Anterior cingulate cortex (tissue), 58 donors: ENCODE results near the gene PCDH9.
A peak's percentile ranks its signal among the peaks of the same experiment; 100 is the strongest.

Experiments used
- DNase-seq, 58 donors: peaks; one replicate each; lab custom pipeline; 2025; lab: John Stamatoyannopoulos, UW

The PCDH9 gene

DNA sequence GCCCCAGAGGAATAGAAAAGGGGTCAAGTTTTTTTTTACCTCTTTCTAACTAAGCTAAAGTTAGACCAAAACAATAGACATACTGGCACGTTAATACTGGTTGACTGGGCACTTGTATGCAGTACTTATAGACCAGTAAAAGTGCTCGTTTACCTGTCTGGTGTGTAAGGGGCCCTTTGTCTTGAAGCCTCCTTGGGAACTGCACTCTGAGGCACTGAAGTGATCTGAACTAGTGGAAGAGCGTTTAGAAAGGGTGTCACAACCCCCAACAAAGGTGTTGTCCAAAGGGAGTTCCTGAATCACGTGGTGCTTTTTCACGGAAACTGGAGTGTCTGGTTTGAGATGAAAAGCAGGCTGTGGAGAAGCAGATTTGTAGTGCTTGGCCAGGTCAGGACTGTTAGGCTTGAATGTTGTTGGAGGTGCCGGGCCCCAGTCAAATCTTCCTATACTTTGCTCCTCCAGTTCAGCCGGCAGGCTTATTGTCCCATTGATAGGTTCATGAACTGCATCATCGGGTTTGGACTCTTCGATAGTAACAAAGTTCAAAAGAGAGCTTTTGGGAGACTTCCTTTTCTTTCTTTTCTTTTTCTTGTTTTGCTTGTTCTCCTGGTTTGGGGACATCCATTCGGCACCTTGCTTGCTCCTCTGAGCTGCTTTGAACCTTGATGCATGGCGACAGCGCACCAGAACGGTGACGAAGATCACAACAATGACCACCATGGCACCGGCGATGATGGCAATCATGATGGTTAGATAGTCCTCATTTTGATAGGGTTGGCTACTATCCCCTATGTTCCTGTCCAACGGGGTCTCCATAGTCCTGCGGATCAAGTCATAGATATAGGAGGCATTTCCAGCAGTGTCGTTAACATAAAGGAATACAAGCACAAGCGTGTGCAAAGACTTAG, 4.6 kb downstream of the PCDH9 start:
- DNase-seq = no peak

DNA sequence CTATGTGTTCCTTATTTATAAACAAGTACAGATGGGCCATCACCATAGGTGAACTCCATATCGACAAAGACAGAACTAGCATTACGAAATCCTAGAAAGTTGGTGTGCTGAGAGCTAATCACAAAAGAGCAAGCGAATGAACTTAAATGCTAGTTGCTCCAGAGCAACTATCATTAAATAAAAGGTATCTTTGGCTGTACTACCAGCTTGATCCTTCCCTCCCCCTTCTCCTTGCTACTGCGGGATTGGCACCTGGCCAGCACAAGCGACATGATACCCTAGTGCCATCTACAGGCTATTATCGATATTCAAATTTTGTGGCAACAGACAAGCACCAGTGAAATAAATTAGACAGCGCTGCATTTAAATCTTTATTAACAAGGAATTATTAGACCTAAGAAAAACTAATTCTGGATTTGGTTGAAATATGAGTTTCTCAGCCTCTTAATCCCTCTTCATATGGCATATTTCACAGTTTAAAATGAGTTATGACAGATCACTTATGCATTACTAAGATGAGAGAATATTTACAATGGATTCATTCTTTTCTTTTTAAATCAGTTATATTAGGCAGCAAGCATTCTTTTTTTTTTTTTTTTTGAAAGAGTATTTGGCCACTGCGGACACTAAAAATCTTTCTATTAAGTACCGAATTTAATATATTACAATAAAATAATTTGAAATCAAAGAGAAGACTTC, 5.8 kb downstream of the PCDH9 start:
- peak in 56 of 58 donors; percentile 4 to 90 (median 70) for DNase-seq

DNA sequence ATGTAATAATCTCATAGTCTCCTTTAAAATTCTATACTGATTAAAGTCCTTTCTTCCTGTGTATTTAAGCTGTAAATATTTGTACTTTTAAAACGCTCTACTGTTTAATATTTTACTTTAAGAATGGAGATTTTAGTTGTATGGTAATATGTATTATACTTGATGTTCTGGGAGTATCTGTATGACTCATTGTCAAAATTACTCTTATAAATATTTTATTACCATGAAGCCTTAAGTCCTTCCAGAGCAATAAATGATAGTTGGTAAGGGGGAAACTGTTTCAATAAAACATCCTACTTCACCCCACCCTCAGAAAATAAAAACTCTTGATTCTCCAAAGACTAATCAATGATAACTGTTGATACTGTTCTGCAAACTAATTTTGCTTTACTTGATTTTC, 6.4 kb downstream of the PCDH9 start:
- no peak for DNase-seq

DNA sequence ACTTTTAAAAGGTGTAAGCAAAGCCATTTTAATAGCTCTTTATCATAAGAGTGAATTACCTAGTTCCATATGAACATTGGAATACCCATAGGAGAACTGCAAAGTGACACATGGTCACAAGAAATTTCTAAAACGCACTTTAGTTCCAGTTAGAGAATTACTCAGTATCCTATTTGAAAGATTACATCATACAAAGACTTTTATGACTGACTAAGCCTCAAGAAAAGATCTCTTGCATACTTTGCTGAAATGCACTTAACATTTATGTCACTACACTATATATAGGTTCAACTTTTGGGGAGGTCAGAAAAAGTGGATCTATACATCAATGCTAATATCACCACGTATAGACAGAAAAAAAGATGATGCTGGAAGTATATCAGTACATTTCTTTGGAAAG, 7.1 kb downstream of the PCDH9 start:
- no peak for DNase-seq

DNA sequence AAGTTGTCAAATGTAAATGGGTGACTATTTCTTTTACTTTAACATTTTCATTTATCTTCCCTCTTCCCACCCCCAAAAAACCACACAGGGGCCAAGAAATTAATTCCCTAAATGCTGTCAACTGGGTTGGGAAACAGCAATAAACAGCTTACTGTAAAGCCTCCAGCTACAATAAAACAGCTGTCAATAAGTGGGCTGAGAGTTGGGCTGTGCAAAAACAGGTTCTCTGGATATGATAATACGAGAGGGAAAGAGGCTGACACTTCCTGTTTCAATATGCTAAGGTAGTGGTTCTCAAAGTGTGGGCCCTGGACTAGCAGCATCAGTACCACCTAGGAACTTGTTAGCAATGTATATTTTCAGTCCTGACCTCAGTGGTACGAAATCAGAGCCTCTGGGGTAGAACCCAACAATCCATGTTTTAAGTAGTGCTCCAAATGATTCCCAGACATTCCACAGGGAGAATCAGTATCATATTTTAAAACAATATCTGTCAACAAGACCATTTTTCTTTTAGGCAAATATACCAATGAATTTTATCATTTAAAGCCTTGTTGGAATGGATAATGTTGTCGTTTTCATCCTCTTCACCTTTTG, 8.4 kb downstream of the PCDH9 start:
- DNase-seq = no peak

DNA sequence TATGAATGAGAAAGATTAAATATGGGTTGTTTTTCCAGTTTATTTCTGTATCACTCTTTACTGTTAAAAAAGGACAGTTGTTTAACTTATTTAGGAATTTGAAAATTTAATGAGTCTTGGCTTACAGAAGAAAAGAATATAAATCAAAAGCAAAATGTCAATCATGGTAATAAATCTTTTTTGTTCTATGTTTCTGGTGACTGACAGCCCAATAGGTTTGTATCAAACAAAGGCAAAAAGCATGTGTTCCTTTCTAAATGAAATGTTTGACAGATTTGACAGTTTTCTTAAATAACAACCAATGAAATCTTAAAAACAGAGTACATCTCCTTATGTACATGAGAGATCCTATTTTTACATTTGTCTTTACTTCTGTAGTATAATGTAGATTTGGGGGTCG, 11.0 kb downstream of the PCDH9 start:
- no peak for DNase-seq

DNA sequence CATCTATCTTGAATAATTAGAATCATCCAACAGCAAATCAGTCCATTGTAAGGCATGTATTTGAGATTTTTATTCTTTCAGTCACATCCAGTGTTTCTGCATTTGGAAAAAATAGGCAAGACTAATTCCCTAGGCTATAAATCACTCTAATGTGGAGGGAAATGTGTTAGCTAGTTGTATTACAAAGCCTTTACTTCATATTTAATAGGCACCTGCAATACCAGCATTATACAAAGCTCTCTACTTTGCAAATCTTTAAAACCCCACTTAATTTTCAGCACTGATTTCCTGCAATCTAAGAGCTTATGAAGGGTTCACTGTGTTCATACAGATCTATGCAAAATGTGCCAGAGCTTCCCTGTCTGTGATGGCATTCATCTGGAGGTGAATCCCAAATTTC, 12.3 kb downstream of the PCDH9 start:
- DNase-seq = no peak

DNA sequence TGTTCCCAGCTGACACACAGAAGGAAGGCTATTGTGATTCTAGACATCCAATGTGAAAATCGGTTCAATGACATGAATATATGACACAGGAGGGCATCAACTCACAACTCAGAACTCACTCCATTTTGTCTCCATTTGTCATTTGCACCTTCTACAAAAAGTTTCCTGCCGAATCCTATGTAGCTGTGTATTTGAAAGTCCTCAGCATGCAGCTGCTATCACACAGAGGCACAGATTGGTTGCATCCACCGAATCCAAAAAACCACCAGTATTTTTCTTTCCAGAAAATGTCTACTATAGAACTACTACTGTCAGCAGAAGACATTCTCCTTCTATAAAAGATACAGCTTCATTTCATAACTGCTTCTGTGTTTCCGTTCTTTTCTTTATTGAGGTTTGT, 13.3 kb downstream of the PCDH9 start:
- no peak for DNase-seq

DNA sequence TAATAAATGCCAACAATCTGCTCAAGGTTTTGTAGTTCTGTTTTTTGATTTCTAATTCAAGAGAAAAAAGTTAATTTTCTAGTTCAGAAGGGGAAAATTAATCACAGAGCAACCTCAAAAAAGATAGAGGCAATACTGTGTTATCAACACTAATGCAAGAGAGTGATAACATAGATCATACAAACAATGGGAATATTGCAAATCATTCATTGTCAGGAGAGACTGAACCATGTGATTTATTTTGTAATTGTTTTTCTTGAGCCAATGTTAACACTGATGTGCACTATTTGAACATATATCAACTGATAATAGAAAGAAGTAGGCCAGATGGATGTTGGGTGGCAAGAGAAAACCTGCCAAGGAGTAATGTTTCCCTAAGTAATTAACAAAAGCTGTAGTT, 19.9 kb downstream of the PCDH9 start:
- no peak for DNase-seq

DNA sequence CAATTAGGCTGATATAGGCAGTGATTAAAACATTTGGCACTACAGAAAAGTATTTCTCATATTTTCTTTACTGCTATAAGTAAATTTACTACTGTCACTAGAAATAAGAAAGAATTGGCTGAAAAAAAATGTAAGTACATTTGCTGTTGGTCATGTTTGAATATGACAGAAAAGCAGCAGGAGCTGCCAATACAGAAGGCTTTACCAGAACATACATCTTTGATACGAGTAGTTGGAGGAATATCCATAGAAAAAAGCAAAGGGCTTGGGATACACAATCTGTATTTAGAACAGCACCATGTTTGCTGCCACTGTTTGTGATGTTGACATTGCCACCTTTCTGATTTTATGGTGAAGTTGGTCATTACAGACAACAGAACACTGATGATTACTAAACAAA, 21.6 kb downstream of the PCDH9 start:
- no peak for DNase-seq

DNA sequence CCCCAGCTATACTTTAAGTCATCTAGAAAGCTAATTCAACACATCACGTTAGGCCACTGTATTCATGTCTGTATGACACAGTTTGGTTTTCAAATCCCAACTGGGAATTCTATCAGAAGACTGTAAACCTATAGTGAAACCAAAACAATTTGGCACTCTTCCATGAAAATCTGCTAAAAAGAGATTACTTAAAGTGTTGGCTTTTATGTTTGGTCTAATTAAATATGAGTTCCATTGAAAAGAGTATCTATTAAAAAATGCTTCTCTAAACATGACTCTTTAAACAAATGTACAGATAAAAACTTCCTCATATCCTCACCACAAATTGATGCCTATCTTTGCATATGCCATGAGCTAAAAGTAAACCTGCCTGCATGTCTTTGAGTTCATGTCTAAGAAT, 25.4 kb downstream of the PCDH9 start:
- DNase-seq = no peak

DNA sequence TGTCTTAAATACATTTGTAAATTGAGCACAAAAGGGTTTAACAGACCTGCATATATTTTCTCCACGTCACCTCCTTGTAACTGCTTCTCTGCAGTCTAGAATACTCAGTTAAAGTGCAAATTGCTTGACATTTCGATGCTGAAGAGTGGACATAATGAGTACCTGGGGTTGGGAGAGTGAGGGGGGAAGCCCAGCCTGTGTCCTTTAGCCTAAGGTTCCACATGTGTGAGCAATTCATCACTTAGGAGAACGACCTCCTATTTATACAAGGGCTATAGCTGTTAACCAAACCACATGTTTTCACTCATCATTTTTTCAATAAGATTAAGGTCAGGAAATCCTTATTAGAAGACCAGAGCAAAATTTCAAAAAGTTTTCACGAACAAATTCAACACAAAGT, 29.5 kb downstream of the PCDH9 start:
- no peak for DNase-seq

DNA sequence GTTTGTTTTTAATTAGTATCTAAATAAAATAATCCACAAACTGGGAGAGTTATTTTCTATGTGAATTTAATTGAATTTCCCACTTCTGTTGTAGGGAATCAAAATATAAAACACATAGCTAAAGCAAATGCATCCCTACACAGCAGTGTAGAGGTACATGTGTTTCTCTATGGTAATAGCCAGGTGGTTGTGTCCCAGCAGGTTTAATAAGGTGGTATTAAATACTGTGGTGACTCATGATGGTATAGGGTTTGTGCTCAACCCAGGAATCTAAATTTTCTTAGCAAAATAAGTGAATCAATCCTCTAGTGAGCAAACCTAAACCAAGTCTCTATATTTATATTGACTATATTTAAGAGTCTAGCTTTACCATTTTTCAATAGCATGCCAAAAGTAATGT, 30.0 kb downstream of the PCDH9 start:
- no peak for DNase-seq

DNA sequence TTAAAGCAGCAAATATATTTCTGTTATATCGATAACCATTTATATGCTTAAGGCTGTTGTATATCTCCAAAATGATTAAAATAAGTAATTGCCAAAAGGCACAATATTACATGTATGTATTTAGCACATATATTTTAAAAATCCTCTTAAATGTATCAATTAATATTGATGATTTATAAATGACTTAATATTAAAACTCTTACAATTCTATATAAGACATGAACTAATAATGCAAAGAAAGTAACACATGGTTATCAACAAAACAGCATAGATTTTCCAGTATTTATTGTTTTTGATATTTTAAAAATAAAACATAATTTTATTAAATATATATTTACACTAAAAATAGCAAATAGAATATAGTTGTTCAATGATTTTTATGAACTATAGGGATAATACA, 32.4 kb downstream of the PCDH9 start:
- no peak for DNase-seq

DNA sequence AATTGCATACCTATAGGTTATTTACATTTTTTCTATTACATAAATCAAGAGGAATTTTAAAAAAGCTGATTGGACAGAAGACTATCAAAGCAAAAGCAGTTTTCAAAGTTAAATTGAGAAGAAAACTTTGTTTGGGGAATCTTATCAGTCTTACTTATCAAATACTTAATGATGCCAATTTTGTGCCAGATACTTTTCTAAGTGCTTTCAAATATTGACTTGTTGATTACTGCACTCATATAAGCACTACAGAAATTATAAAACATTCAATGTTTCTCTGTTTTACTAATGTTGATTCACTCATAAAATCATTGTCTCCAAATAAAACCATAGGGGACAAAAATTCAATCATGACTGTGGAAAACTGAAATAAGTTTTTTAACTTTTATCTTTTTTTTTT, 36.2 kb downstream of the PCDH9 start:
- DNase-seq = no peak

DNA sequence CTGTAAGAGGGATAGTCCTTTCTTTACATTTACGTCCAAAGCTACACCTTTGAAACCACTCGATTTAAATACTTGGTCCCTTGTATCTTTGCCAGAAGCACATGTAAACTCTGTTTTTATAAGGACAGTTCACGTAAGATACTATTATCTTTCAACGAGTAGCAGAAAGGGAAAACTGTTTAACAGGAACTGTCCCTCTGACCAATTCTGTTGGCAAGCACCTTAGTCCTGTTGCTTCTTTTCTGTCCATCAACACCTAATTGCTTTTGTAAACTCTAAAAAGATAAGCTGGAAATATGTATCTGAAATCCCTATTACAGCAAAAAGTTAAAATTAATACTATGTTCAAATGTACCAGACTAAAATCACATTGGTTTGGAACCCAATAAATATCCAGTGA, 37.4 kb downstream of the PCDH9 start:
- DNase-seq = no peak

DNA sequence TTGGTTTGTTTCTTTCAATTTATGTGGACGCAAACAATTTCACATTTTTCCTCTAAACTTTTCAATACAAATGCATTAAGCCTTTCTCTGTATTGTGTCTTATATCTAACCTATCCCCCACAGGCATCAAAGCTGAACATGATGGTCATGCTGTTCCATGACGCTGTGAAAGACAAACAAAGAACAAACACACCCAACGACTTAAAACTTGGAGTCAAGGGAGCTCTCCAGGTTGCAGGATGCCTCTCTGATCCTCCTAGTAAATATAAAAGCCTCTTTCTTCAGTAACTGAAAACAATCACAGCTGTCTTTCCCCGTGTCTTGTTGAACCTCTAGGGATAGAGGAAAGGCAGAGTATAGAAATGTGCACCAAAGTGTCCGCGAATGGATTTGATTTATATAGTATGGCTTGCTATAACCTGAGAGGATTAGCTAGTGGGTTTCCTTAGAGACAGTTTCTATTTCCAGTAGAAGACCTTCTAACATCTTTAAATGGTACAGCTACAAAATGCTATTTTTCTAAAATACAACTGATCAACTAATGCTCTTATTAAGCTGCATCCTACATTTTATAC, 43.1 kb downstream of the PCDH9 start:
- DNase-seq = no peak

DNA sequence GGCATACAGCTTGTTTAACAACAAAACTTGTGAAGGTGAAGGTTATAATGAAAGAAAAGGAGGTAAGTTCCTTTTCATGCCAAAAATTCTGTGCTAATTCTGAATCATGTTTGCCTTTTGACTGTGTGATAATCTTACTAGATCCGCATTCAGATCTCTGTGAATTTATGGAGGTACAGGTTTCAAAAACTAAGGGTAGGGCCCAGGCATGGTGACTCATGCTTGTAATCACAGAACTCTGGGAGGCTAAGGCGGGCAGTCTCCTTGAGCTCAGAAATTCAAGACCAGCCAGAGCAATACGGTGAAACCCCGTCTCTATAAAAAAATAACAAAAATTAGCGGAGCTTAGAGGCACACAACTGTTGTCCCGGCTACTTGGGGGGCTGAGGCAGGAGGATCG, 45.9 kb downstream of the PCDH9 start:
- DNase-seq = no peak

DNA sequence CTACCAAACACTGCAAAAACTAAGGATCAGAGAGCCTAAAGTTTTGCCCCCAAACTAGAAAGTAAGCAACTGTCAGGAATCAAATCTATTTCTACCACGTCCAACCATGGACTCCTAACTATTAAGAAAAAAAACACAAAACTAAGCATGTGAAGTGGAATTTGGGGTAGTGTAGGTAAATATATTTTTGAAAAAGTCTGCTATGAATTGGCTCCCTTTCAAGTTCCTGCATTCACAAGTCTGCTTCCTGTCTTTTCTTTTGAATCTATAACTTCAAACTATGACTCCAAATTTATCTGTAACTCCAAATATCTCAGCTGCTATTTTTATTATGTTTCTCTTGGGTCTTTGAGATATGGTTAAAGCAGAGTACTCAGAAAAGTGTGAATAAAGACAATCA, 47.0 kb downstream of the PCDH9 start:
- DNase-seq = no peak

DNA sequence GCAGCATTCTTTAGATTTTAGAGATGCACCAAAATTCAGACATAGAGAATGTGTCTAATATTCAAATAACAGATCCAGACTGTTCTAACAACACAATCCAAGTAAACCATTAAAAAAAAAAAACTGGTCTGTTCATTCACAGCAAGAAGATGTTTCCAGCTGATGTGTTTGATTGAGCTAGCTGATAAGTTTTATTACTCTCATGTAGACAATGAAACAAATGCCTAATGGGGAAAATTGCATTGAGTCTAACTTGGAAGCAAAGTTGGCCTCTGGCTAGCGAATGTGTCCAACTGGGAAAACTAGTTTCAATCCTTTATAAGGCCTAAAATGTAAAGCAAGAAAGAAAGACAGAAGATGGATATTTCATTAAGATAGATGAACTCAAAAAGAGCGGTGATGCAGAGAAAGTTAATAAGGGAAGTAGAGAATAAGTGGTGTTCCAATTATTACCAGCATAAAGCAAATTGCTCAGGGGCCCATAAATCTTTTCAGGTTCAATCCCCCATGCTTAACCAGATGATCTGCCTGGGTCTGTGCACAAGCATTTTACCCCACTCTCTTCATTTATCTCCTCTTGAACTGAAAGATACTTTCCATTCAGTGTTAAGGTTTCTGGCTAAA, 54.2 kb downstream of the PCDH9 start:
- DNase-seq = no peak

DNA sequence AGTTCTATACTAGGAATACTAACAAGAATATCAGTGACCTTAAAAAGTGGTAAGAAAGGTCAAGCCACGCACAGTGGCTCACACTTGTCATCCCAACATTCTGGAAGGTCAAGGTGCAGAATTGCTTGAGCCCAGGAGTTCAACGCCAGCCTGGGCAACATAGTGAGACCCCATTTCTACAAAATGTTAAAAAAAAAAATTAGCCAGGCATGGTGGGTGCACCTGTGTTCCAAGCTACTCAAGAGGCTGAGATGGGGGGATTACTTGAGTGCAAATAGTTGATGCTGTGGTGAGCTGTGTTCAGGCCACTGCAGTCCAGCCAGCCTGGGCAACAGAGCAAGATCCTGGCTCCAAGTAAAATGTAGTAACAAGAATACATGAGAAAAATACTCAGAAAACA, 61.8 kb downstream of the PCDH9 start:
- no peak for DNase-seq
